HG03558 (cell line): ENCODE data around the gene TPK1.
A peak's percentile ranks its signal among the peaks of the same experiment; 100 is the strongest.
"Not testable (repeated sequence)": the region's sequence is repeated elsewhere in the genome, so short reads cannot be mapped to it uniquely, and the experiment has no call there.

ENCODE experiments used
- ATAC-seq: cut with Tn5 transposase; IDR thresholded peaks from one replicate; pipeline ENCODE4 v1.9.1; 2021; ENCODE audit warnings: moderate number of reproducible peaks; ENCODE audit not compliant: unreplicated experiment; ENCODE audit errors: extremely low read depth

TPK1 gene

GRCh38 chr7:144782883-144783282 is 53.0 kb downstream of the TPK1 start:
- no peak for ATAC-seq

GRCh38 chr7:144780071-144780608 is 55.7 kb downstream of the TPK1 start:
- no peak for ATAC-seq

GRCh38 chr7:144777889-144778288 is 58.0 kb downstream of the TPK1 start:
- ATAC-seq = not testable (repeated sequence)

GRCh38 chr7:144777005-144777839 is 58.6 kb downstream of the TPK1 start:
- ATAC-seq = no peak

GRCh38 chr7:144776447-144776846 is 59.4 kb downstream of the TPK1 start:
- ATAC-seq = no peak

- no peak for ATAC-seq
These were observed 60.1 kb downstream of the TPK1 start for GRCh38 chr7:144775749-144776148.

- no peak for ATAC-seq
These were observed 63.9 kb downstream of the TPK1 start for GRCh38 chr7:144771927-144772326.

GRCh38 chr7:144771174-144771573 is 64.7 kb downstream of the TPK1 start:
- ATAC-seq = no peak

- ATAC-seq = no peak
These were observed 66.5 kb downstream of the TPK1 start for GRCh38 chr7:144769352-144769751.

- no peak for ATAC-seq
These were observed 67.2 kb downstream of the TPK1 start for GRCh38 chr7:144768633-144769032.

- ATAC-seq = no peak
These were observed 72.6 kb downstream of the TPK1 start for GRCh38 chr7:144763291-144763690.

- no peak for ATAC-seq
These were observed 73.0 kb downstream of the TPK1 start for GRCh38 chr7:144762853-144763252.

- no peak for ATAC-seq
These were observed 74.4 kb downstream of the TPK1 start for GRCh38 chr7:144761493-144761892.

GRCh38 chr7:144759653-144760052 is 76.2 kb downstream of the TPK1 start:
- ATAC-seq = no peak

GRCh38 chr7:144747936-144748335 is 87.9 kb downstream of the TPK1 start:
- ATAC-seq = no peak

- ATAC-seq = peak; percentile 89
These were observed 97.0 kb downstream of the TPK1 start for GRCh38 chr7:144738708-144739314.

- ATAC-seq = no peak
These were observed 97.7 kb downstream of the TPK1 start for GRCh38 chr7:144738146-144738545.

GRCh38 chr7:144736880-144737493 is 98.9 kb downstream of the TPK1 start:
- ATAC-seq = no peak

GRCh38 chr7:144735505-144736276 is 100.2 kb downstream of the TPK1 start:
- no peak for ATAC-seq

GRCh38 chr7:144731661-144732351 is 104.0 kb downstream of the TPK1 start:
- no peak for ATAC-seq
